Fibroblast of lung (primary cell): Measurements from ENCODE around the gene TNFAIP2. TPM values are rescaled to one million over a fixed set of nuclear protein-coding genes. Genes with fewer than 3 reads are reported as not detected.
A peak's percentile ranks its signal among the peaks of the same experiment; 100 is the strongest.
"Not testable (repeated sequence)": the region's sequence is repeated elsewhere in the genome, so short reads cannot be mapped to it uniquely, and the experiment has no call there.

Source experiments
- DNase-seq, 2 donors: peaks; one replicate each; pipeline versions ENCODE4 v3.0.0 to v3.0.0-alpha.2; 2010; ENCODE audit warnings: low read depth in 2 of 2
- H2AFZ ChIP-seq: 2 replicates; pipeline ENCODE4 v1.5.1; 2012; ENCODE audit warnings: low read length, control low read depth, inconsistent platforms
- H3K27ac ChIP-seq: 2 replicates; pipeline ENCODE4 v1.5.1; 2011; ENCODE audit warnings: low read length, control low read depth; ENCODE audit not compliant: insufficient read depth
- H3K27me3 ChIP-seq: 2 replicates; pipeline ENCODE4 v1.5.1; 2011; ENCODE audit warnings: mild to moderate bottlenecking, low read length; ENCODE audit not compliant: control insufficient read depth, insufficient read depth
- H3K36me3 ChIP-seq: 2 replicates; pipeline ENCODE4 v1.5.1; 2011; ENCODE audit warnings: low read length; ENCODE audit not compliant: control insufficient read depth, insufficient read depth
- H3K4me1 ChIP-seq: 2 replicates; pipeline ENCODE4 v1.5.1; 2011; ENCODE audit warnings: low read length; ENCODE audit not compliant: control insufficient read depth, insufficient read depth; ENCODE audit errors: extremely low read depth
- H3K4me2 ChIP-seq: 2 replicates; pipeline ENCODE4 v1.5.1; 2011; ENCODE audit warnings: low read length, control low read depth; ENCODE audit not compliant: insufficient read depth; ENCODE audit errors: extremely low read depth
- H3K4me3 ChIP-seq, 4 experiments: fragments of 200-600 bp in 1 of 4; sonication (generic) in 1 of 4; replicated peaks in 1 of 4; 2 replicates each; pipeline ENCODE4 v1.5.1; 2011 to 2016; ENCODE audit warnings: low read length in 4 of 4, low read depth in 3 of 4, mild to moderate bottlenecking in 3 of 4, control low read depth in 2 of 4, inconsistent platforms in 1 of 4, mixed read lengths in 1 of 4; ENCODE audit not compliant: insufficient read depth in 1 of 4; ENCODE audit errors: control extremely low read depth in 1 of 4
- H3K79me2 ChIP-seq: 2 replicates; pipeline ENCODE4 v1.5.1; 2012; ENCODE audit warnings: mild to moderate bottlenecking, low read length, inconsistent platforms; ENCODE audit not compliant: control insufficient read depth, insufficient read depth
- H3K9ac ChIP-seq: 2 replicates; pipeline ENCODE4 v1.5.1; 2011; ENCODE audit warnings: mild to moderate bottlenecking, low read length, control low read depth; ENCODE audit not compliant: insufficient read depth
- H3K9me3 ChIP-seq: 2 replicates; pipeline ENCODE4 v1.5.1; 2012; ENCODE audit warnings: low read depth, low read length; ENCODE audit not compliant: control insufficient read depth, insufficient read depth
- H4K20me1 ChIP-seq: 2 replicates; pipeline ENCODE4 v1.5.1; 2011; ENCODE audit warnings: low read length; ENCODE audit not compliant: control insufficient read depth, insufficient read depth; ENCODE audit errors: extremely low read depth
- CTCF ChIP-seq, 2 donors: IDR thresholded peaks in 1 of 2; conservative IDR thresholded peaks in 1 of 2; 1 replicate in 1 of 2; 2 replicates in 1 of 2; pipeline ENCODE4 v1.5.1; 2011 to 2012; ENCODE audit warnings: low read length in 2 of 2, control low read depth in 1 of 2, inconsistent platforms in 1 of 2, low read depth in 1 of 2, mild to moderate bottlenecking in 1 of 2
- EZH2 ChIP-seq: IDR thresholded peaks from 2 replicates; pipeline ENCODE4 v1.5.1; 2012; ENCODE audit warnings: low read length, control low read depth, mild to moderate bottlenecking; ENCODE audit errors: missing control alignments
- polyA plus RNA-seq, 2 donors: library from polyadenylated mRNA; depleted of rRNA in 1 of 2; stranded (reverse) in 1 of 2; unstranded in 1 of 2; fragments of >200 nt; gene quantifications; 2 replicates each; pipeline ENCODE4 v1.2.1, GENCODE V29; 2011 to 2012; ENCODE audit warnings: missing spikeins in 1 of 2
- total RNA-seq: library from RNA; depleted of rRNA; stranded (reverse); fragments of >200 nt; gene quantifications from 2 replicates; pipeline ENCODE4 v1.2.1, GENCODE V29; 2014

The TNFAIP2 gene
- total and polyA plus RNA-seq, 2 donors (not counting 1 experiment from before 2014, with no cell fraction given) = 71.5 to 139 TPM

GRCh38 chr14:103113774-103114173 is 9.5 kb upstream of the TNFAIP2 start:
- Histone ChIP-seq H4K20me1 (no peaks in the 10 kb centered on the region), H2AFZ (no peak overlapping the region), H3K4me2 (no peak overlapping the region), H3K27me3 (no peaks in the 10 kb centered on the region), H3K27ac (no peak overlapping the region), H3K9ac (no peak overlapping the region), H3K36me3 (no peaks in the 10 kb centered on the region), H3K4me1 (peaks cover 24% of the 10 kb centered on the region), H3K79me2 (no peaks in the 10 kb centered on the region), H3K9me3 (no peaks in the 10 kb centered on the region), H3K4me3 (no peak overlapping the region)
- DNase-seq = no peak
- TF ChIP-seq CTCF (conservative IDR thresholded peaks at IDR 0.05 in 1 of 2, IDR thresholded peaks at IDR 0.05 in 1 of 2; ENCODE audit: low read depth in 1 of 2, low read length in 2 of 2) = no peak

DNA sequence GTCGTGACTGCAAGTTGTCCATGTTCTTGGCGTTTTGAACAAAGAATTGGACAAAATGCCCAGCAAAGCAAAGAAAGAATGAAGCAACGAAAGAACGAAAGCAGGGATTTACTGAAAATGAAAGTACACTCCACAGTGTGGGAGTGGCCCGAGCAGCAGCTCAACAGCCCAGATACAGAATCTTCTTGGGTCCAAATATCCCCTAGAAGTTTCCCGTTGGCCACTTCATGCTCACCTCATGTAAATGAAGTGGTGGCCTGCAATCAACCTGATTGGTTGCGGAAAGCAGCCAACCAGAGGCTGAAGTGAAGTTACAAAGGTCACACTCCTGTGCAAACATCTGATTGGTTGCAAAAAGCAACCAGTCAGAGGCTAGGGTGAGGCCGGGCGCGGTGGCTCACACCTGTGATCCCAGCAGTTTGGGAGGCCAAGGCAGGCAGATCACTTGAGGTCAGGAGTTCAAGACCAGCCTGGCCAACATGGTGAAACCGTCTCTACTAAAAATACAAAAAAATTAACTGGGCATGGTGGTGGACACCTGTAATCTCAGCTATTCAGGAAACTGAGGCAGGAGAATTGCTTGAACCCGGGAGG is 8.1 kb upstream of the TNFAIP2 start:
- not testable (repeated sequence) for H3K9me3 ChIP-seq, DNase-seq, H3K9ac ChIP-seq, H4K20me1 ChIP-seq, H3K27ac ChIP-seq, H3K79me2 ChIP-seq, H3K27me3 ChIP-seq, H3K4me3 ChIP-seq, H3K36me3 ChIP-seq
- peak overlapping the region; percentile 7 for H3K4me2 ChIP-seq
- peaks cover 21% of the 10 kb centered on the region for H3K4me1 ChIP-seq
- H2AFZ ChIP-seq = peak overlapping the region; percentile 36

GRCh38 chr14:103115845-103116572 is 7.3 kb upstream of the TNFAIP2 start:
- H3K79me2 ChIP-seq = no peaks in the 10 kb centered on the region
- H3K27ac ChIP-seq = no peak overlapping the region
- TF ChIP-seq EZH2 (no peak), CTCF (conservative IDR thresholded peaks at IDR 0.05 in 1 of 2, IDR thresholded peaks at IDR 0.05 in 1 of 2; ENCODE audit: low read depth in 1 of 2, low read length in 2 of 2) (no peak)
- no peaks in the 10 kb centered on the region for H3K36me3 ChIP-seq
- H3K9ac ChIP-seq = no peak overlapping the region
- no peaks in the 10 kb centered on the region for H3K9me3 ChIP-seq
- H3K4me2 ChIP-seq = no peak overlapping the region
- H2AFZ ChIP-seq = no peak overlapping the region
- H3K4me1 ChIP-seq = peaks cover 16% of the 10 kb centered on the region
- no peaks in the 10 kb centered on the region for H3K27me3 ChIP-seq
- DNase-seq = peak; percentile 37 to 46
- H4K20me1 ChIP-seq = no peaks in the 10 kb centered on the region
- no peak overlapping the region for H3K4me3 ChIP-seq
